Stimulated activated CD4-positive, alpha-beta T cell treated with anti-CD3 and anti-CD28 coated beads, Interleukin-15, amount 100 ng/mL, for 24 hours (primary cell): Measurements from ENCODE around the gene SLCO2B1.
"Not testable (repeated sequence)": the region's sequence is repeated elsewhere in the genome, so short reads cannot be mapped to it uniquely, and the experiment has no call there.

ENCODE experiments used
- DNase-seq: peaks from one replicate; pipeline ENCODE4 v3.0.0-alpha.2; 2020

Gene SLCO2B1, protein sequence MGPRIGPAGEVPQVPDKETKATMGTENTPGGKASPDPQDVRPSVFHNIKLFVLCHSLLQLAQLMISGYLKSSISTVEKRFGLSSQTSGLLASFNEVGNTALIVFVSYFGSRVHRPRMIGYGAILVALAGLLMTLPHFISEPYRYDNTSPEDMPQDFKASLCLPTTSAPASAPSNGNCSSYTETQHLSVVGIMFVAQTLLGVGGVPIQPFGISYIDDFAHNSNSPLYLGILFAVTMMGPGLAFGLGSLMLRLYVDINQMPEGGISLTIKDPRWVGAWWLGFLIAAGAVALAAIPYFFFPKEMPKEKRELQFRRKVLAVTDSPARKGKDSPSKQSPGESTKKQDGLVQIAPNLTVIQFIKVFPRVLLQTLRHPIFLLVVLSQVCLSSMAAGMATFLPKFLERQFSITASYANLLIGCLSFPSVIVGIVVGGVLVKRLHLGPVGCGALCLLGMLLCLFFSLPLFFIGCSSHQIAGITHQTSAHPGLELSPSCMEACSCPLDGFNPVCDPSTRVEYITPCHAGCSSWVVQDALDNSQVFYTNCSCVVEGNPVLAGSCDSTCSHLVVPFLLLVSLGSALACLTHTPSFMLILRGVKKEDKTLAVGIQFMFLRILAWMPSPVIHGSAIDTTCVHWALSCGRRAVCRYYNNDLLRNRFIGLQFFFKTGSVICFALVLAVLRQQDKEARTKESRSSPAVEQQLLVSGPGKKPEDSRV

DNA sequence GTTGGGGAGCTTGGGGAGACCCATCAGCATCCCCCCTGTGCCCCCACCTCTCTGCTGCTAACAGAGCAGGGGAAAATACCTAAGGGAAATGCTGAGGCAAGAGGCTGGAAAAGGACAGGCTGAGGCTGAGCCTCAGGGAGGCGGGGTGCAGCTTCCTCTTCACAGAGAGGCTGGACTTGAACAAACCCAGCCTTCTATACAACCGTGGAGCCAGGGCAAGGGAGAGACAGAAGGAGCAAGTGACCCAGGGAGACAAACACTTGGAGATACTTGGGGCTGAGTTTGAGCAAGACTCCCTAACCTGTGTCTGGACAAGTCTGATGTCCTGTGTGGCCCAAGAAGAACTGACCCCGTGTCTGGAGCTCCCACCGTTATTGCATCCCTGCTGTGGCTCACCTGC is at the start of gene SLCO2B1:
Gene SLCO2B1 (plus strand): TSS at position 229 of the 400 bp plus-strand sequence. CDS start 275 bp downstream, outside the sequence.
- no peak for DNase-seq

DNA sequence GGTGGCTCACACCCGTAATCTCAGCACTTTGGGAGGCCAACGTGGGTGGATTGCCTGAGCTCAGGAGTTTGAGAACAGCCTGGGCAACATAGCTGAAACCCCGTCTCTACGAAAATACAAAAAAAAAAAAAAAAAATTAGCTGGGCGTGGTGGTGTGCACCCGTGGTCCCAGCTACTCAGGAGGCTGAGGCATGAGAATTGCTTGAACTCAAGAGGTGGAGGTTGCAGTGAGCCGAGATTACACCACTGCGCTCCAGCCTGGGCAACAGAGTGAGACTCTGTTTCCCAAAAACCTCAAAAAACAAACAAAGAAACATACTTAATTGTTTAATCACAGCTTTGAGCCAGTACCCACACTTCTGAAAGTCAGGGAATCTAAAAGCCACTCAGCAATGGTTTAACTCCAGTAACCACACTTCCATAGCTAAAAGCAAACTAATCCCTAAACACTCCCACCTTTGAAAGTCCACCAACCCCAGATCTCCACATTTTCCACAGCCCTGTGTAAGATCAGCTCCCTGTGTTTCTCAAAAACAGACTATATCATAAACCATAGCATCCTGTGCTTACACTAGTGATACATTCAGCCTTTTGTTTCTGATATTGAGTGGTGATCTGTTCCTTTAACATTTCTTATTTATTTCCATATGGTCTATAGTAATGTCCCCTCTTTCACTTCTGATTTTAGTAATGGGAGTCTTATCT is 49.3 kb upstream of the SLCO2B1 start:
- DNase-seq = no peak

DNA sequence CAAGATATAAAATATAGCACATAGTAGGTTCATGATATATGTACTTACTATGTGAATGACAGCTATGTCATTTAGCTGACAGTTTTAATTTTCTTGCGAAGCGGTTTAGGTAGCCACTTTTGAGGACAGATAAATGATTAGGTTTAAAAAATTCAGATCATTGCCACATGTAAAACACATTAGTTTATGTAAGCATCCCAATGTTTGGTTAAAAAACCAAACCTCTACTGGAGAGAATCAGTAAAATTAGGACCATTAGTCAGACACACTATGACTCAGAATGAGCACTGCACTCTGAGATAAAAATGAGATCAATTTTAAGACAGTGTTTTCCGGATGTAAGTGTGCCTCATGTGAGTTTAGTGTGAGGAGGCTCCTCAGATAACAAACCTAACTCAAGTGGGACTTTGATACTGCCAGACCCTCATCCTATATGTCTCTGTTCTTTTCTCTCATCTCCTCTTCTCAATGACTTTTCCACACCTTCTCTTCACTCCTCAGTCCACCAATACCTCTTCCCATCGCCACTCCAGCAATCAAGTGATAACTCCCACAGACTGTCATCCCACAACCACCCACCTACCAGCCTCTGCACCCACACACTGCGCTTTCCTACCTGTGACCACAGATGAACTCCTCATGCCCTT is 47.4 kb upstream of the SLCO2B1 start:
- DNase-seq = peak; percentile 11

GRCh38 chr11:75105462-75105925 is 45.4 kb upstream of the SLCO2B1 start:
- DNase-seq = no peak

DNA sequence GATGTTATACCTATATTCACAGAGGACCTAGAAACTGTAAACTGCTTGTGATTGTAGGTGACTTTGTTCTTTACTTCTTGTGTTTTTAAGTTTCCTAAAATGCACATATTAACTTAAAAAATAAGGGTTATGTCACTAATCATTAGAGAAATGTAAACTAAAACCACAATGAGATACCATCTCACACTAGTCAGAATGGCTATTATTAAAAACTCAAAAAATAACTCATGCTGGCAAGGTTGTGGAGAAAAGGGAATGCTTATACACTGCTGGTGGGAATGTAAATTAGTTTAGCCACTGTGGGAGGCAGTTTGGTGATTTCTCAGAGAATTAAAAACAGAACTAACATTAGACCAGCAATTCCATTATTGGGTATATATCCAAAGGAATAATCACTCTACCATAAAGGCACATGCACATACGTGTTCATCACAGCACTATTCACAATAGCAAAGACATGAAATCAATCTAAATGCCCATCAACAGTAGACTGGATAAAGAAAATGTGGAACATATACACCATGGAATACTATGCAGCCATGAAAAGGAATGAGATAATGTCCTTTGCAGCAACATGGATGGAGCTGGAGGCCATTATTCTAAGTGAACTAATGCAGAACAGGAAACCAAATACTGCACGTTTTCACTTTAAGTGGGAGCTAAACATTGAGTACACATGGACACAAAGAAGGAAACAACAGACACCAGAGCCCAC is 44.8 kb upstream of the SLCO2B1 start:
- DNase-seq = not testable (repeated sequence)

- no peak for DNase-seq
Observed at GRCh38 chr11:75107187-75107586, 43.7 kb upstream of the SLCO2B1 start.

DNA sequence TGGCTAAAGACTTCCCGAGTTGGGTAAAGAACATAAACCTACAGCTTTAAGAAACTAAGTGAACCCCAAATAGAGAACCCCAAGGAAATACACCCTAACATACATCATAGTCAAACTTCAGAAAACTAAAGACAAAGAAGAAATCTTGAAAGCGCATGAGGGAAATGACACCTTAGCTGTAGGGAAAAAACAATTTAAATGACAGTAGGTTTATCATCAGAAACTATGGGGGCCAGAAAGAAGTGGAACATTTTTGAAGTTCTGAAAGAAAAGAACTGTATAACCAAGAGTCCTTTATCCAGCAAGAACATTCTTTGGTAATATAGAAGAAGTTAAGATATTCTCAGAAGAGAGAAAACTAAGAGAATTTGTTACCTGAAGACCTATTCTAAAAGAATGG is 38.7 kb upstream of the SLCO2B1 start:
- DNase-seq = no peak

- no peak for DNase-seq
Observed at GRCh38 chr11:75113030-75113429, 37.9 kb upstream of the SLCO2B1 start.

GRCh38 chr11:75114465-75114864 is 36.4 kb upstream of the SLCO2B1 start:
- DNase-seq = no peak

- DNase-seq = no peak
Observed at GRCh38 chr11:75118577-75118976, 32.3 kb upstream of the SLCO2B1 start.

DNA sequence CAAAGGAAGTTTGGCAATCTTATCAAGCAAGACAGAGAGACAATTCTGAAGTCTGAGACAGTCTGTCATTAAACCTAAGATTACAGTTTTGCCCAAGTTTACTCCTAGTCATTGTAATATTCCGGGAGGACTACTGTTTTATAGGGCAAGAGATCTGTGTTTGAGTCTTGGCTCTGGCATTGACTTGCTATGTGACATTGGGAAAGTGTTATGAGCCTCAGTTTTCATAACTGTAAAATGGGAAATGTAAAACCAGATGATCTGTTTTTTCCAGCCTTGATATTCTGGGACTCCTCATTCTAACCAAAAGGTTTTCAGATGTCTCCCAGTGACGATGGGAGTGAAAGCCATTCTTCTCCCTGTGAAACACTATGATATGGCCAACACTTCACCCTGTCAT is 24.3 kb upstream of the SLCO2B1 start:
- no peak for DNase-seq

DNA sequence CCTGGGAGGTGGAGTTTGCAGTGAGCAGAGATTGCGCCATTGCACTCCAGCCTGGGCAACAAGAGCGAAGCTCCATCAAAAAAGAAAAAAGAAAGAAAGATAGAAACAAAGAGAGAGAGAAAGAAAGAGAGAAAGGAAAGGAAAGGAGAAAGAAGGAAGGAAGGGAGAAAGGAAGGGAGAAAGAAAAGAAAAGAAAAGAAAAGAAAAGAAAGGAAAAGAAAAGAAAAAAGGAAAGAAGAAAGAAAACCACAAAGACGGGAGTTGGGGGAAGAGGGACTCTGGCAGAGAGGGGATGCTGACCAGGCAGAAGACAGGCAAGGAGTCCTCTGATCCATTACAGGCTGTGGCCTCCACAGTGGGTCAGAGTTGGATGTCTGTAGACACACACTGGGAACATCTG is 18.8 kb upstream of the SLCO2B1 start:
- DNase-seq = no peak

DNA sequence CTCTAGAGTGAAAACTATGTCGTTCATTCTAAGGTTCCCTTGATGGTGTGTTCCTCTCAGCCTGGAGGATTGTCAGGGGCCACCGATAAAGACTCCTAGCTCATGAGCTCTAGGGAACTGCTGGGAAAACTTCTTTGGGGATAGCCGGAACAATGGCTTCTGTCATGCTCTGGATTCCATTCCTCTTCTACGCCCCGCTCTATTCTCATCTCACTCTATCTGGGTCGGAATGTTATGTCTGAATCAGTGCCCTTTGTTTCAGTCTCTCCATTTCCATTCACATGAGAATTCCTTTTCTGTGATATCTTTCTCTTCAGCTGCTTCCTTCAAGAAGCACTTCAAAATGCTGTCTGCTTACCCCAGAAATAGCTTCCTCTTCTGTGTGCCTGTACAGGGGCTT is 16.9 kb upstream of the SLCO2B1 start:
- no peak for DNase-seq

DNA sequence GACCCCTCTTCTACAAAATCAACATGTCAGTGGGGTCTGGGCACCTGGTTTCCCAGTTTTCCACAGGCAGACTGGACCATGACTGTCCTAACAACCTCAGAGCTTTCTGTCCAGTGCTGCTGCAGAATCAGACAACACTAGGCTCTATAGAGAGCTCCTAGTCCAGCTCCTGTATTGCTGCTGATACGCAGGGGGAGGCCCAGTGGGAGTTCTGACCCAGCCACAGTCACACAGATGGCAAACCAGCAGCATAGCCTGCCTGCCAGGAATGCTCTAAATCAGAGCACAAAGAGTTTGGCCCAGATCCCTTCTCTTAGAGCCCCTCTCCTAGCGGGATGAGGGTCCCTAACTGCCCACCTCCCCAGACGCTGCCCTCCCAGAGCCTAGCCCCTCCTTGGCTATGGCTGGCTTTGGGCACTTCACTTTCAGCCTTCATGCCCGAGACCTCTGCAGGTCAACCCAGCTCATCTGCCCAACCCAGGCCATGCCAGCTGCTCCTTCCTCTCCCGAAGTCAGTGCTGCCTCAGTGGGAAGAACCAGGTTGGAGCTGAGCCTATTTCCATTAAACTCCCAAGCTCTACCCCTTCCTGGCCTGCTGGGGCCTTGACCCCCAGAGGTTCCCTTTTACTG is 15.8 kb upstream of the SLCO2B1 start:
- DNase-seq = no peak

GRCh38 chr11:75135651-75136050 is 15.3 kb upstream of the SLCO2B1 start:
- DNase-seq = no peak

- DNase-seq = peak; percentile 83
Observed at GRCh38 chr11:75140269-75141138, 10.4 kb upstream of the SLCO2B1 start.

GRCh38 chr11:75141166-75141565 is 9.7 kb upstream of the SLCO2B1 start:
- DNase-seq = no peak

- DNase-seq = peak; percentile 88
Observed at GRCh38 chr11:75142714-75143419, 8.0 kb upstream of the SLCO2B1 start.

DNA sequence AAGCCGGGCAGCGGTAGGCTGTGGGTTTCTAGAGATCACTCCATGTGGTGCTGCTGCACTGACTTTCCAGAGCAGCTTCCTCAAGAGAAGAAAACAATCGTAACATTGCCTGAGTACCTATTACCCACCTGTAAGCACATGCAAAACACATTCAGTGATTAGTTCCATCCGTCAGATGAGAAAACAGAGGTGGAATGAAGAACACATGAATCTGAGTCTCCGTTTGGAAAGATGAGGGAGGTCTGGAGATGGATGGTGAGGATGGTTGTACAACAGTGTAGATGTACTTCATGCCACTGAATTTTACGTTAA is 7.5 kb upstream of the SLCO2B1 start:
- no peak for DNase-seq

GRCh38 chr11:75144716-75145014 is 6.2 kb upstream of the SLCO2B1 start:
- no peak for DNase-seq
